Posterior cingulate gyrus (tissue), 11 donors: Measurements from ENCODE around the gene CLC.

ENCODE experiments used
- DNase-seq, 10 donors: peaks; one replicate each; pipeline versions ENCODE4 v3.0.0 to v3.0.0-alpha.2; 2020 to 2021; ENCODE audit warnings: mixed read lengths in 3 of 10
- intact Hi-C: fragments of 100-400 bp; cut with DNase I; formaldehyde crosslinking; loops from one replicate; pipeline ENCODE4 v1.15.1; 2023

The CLC gene

GRCh38 chr19:39681416-39681815 is 56.4 kb downstream of the CLC start:
- intact Hi-C loops, result no loop called here
- no peak for DNase-seq
